GM18505 (cell line): ENCODE data around the gene RGS17.

Experiments used
- ATAC-seq: cut with Tn5 transposase; IDR thresholded peaks from one replicate; pipeline ENCODE4 v1.9.1; 2021; ENCODE audit not compliant: unreplicated experiment
- POLR2A ChIP-seq: IDR thresholded peaks from 4 replicates; pipeline ENCODE4 v1.6.1; 2011; ENCODE audit warnings: borderline replicate concordance; ENCODE audit not compliant: insufficient read depth, insufficient read length; ENCODE audit errors: extremely low read depth

RGS17 gene

DNA sequence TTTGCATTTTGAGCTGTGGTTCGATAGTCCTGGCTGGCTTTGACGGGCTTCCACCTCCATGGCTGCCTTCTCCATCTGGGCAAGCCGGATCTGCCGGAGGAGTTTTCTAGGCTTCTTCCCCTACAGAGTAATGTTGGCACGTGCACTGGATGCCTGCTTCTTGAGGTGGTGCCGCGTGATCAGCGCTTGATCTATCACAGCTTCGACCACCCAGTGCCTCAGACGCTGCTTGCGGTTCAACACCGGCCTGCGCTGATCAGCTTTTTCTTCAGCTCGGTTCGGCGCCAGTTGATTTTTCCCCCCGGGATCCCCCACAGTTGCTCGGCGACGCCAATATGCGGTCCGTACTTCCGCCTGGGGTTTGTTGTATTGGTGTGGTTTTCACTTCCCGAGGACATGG is 171.7 kb downstream of the RGS17 start:
- TF ChIP-seq POLR2A, result no peak
- ATAC-seq, result no peak

DNA sequence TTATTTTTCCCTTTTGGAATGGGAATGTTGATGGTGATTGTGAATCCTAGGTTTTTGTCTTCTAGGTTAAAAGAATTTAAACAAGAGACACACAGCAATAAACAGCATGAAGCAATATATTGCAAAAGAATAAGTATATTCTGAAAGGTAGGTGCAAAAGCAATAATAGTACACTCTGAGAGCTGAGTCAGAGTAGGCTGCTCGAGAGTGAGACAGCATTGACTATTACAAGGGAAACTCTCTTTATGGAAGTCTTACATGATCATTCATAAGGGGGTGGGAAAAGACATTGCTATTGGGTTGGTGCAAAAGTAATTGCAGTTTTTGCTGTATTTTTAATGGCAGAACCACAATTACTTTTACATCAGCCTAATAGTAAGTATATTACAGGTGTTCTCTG is 173.3 kb downstream of the RGS17 start:
- no peak for ATAC-seq
- TF ChIP-seq POLR2A, result no peak
